ENCODE measurements around the gene TRIO.
A peak's percentile ranks its signal among the peaks of the same experiment; 100 is the strongest.

The TRIO gene

GRCh38 chr5:14297697-14298096, 154.6 kb downstream of the TRIO start:
- DNase-seq (ENCODE audit: low spot score) = no peak

GRCh38 chr5:14298126-14298847, 155.1 kb downstream of the TRIO start:
- peak; percentile 44 for DNase-seq (ENCODE audit: low spot score)

- no peak for DNase-seq (ENCODE audit: low spot score)
Measured at GRCh38 chr5:14299666-14300065, 156.5 kb downstream of the TRIO start.

DNA sequence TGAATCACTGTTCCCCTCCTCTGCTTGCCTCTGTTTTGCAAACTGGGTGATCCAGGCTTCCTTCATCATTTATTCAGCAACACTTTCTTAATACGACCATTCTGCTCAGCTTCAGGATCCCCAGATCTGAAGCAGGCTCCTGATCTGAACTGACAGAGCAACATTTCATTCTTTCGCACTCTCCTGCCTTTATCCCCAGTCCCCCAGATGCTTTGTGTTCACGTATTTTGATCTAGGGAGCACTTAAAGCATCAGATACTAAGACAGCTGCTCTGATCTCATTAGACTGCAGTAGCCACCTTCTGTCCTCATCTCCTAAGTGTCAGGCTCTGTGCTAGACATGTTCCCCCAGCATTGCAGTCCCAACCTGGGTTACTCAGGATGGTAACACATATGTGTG, 158.0 kb downstream of the TRIO start:
- no peak for DNase-seq (ENCODE audit: low spot score)

DNA sequence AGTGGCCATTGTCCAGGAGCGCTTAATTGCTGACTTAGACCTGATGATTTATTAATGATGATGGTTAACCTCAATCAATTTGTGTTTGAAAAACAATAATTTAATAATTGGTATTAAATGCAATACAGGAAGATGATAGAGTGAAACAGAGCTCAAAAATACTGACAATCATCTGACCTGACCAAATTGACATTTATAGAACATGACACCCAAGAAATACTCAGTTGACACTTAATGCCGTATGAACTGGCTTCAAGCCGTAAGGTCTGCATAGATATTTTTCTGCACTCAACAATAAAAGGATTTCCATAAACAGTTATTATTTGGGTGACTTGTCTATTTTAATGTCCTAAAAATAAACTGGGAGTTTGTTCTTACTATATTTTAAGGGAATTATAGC, 159.2 kb downstream of the TRIO start:
- no peak for DNase-seq (ENCODE audit: low spot score)

GRCh38 chr5:14305045-14305444, 161.9 kb downstream of the TRIO start:
- DNase-seq (ENCODE audit: low spot score) = peak; percentile 35

DNA sequence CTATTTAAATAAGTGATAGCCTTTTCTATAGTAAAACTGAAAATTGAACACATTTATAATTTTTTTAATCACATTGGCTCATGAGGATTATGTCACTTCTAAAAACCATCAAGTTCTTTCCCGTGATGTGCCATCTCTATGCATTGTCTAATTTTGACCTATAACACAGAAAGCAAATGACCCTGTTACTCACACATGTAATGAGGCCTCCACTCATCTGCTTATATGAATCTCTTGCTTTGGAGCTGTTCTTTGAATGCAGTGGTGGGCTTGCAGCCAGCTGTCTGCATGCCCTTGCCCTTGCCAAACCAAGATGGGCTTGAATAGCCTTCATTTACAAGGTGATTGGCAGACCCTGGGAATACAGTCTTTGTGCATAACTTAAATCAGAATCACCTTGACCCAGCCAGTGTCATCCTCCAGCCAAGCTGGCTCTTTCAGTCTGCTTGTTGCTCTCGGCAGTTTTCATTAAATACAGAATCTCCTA, 163.2 kb downstream of the TRIO start:
- DNase-seq (ENCODE audit: low spot score) = no peak

DNA sequence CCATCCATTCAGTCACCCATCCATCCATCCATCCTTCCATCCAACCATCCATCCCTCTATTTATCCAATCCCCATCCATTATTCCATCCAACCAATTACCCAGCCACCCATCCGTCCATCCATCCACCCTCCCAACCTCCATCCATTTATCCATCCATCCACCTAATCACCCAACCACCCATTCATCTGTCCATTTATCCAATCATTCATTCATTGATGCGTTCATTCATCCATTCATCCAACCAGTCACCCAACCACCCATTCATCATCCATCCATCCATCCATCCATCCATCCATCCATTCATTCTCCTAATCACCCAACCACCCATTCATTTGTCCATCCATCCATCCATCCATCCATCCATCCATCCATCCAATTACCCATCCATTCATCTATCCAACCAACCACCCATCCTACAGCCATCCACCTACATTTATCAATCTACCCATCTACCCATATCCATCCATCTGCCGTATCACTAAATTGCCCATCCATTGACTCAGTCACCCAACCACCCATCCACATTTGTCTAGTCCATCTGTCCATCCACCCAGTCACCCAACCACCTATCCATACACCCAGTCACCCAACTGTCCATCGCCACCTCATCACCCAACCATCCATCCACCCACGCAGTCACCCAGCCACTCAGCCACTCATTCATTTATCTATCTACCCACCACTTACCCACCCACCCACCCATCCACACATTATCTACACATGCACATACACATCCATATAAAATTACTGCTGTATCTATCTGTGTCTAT, 165.4 kb downstream of the TRIO start:
- DNase-seq (ENCODE audit: low spot score) = no peak

- DNase-seq (ENCODE audit: low spot score) = no peak
Measured at GRCh38 chr5:14309199-14309598, 166.1 kb downstream of the TRIO start.

DNA sequence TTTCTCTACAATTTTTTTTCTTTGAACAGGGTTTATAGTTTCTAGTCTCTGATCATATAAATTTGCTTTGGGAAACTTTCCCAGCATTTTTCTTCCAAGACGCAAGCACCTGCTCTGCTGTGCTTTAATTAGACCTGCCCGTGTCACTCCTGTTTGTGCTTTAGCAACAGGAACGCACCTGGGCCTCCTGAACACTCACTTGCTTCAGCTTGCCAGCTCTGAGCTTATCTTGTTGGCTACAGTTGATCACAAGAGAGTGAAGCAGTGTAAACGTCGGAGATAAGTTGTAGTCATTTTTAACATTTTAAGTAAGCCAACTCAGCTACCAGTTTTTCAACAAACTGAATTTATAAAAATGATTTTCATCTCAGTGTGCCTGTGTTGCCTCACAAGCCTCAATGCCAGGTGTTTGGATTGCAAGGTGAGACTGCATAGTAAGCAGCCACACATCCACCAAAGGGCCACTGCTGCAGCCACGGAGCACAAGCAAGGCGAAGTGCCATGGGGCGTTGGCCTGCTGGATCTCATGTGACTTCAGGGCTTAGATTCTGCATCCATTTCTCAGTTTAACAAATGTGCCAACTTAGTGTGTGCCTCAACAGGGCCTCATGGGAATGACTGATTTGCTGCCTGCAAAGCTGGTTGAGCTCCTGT, 166.9 kb downstream of the TRIO start:
- DNase-seq (ENCODE audit: low spot score) = no peak

- DNase-seq (ENCODE audit: low spot score) = no peak
Measured at GRCh38 chr5:14310901-14311300, 167.8 kb downstream of the TRIO start.

GRCh38 chr5:14313986-14314690, 171.0 kb downstream of the TRIO start:
- no peak for DNase-seq (ENCODE audit: low spot score)

- DNase-seq (ENCODE audit: low spot score) = no peak
Measured at GRCh38 chr5:14316471-14316870, 173.3 kb downstream of the TRIO start.

- no peak for DNase-seq (ENCODE audit: low spot score)
Measured at GRCh38 chr5:14319102-14319501, 176.0 kb downstream of the TRIO start.

- peak; percentile 35 for DNase-seq (ENCODE audit: low spot score)
Measured at GRCh38 chr5:14321936-14322335, 178.8 kb downstream of the TRIO start.

DNA sequence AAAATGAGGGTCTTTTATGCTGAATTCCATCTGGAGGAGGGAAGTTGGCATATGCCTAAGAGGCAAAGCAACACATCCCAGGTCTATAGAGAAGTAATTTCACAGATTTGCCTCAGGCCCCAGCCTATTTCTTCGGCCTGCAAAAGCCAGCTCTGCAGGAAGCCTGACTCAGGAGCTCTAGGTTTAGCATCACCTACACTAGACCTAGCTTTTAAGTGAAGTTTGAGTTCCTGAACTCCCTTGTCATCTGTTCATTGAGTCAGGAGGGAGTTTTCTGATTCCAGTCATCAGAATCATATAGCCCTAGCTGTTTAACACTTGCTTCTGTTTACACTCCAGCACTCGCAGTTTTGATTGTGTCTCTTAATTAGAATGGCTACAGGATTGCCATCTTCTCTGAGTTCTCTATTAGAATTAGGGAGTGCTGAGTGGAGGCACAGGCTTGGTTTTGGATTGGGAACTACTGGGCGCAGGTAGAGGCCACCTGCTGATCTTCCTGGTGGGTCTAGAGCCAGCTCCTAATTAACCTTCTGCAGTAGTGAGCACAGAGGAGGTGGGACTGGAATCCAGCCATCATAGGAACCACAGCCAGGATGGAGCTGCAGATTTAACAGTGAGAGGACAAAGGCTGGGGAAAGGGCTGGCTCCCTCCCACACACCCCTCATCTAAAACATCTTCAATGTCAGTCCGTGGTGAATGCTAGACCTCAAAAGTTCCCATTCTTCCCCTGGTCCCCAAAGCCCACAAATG, 179.5 kb downstream of the TRIO start:
- DNase-seq (ENCODE audit: low spot score) = no peak

GRCh38 chr5:14323466-14323865, 180.3 kb downstream of the TRIO start:
- no peak for DNase-seq (ENCODE audit: low spot score)

DNA sequence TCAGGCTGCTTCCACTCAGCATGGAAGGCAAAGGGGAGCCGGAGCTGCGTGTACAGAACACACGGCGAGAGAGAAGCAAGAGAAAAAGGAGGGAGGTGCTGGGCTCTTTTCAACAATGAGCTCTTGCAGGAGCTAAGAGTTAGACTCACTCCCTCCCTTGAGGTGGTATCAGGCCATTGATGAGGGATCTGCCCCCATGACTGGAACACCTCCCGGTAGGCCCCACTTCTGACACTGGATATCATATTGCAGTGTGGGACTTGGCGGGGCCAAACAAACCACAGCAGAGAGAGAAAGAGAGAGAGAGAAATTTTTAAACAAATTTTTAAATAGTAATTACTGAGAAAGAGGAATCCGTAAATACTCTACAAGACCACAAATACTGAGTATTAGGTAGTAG, 182.2 kb downstream of the TRIO start:
- DNase-seq (ENCODE audit: low spot score) = no peak

- DNase-seq (ENCODE audit: low spot score) = no peak
Measured at GRCh38 chr5:14326035-14326903, 183.1 kb downstream of the TRIO start.

- no peak for DNase-seq (ENCODE audit: low spot score)
Measured at GRCh38 chr5:14327624-14328023, 184.5 kb downstream of the TRIO start.

GRCh38 chr5:14328144-14328543, 185.0 kb downstream of the TRIO start:
- no peak for DNase-seq (ENCODE audit: low spot score)
